Fibroblast of villous mesenchyme (primary cell): ENCODE results near the gene SMIM24. TPM values are rescaled to one million over a fixed set of nuclear protein-coding genes. Genes with fewer than 3 reads are reported as not detected.
"Not testable (repeated sequence)": the region's sequence is repeated elsewhere in the genome, so short reads cannot be mapped to it uniquely, and the experiment has no call there.

Experiments used
- DNase-seq: peaks from one replicate; pipeline ENCODE4 v3.0.0-alpha.2; 2010; ENCODE audit warnings: low read depth
- H3K4me3 ChIP-seq: 2 replicates; pipeline ENCODE4 v1.5.1; 2011; ENCODE audit warnings: low read depth, mild to moderate bottlenecking, low read length
- CTCF ChIP-seq: IDR thresholded peaks from 2 replicates; pipeline ENCODE4 v1.5.1; 2012; ENCODE audit warnings: low read depth, mild to moderate bottlenecking, low read length; ENCODE audit not compliant: insufficient read depth
- small RNA-seq: library from RNA; depleted of rRNA; stranded (forward); fragments of <200 nt; gene quantifications from one replicate; pipeline ENCODE3, GENCODE V24; 2012
- total RNA-seq: library from RNA; depleted of rRNA; stranded (reverse); fragments of >200 nt; gene quantifications from 2 replicates; pipeline ENCODE4 v1.2.3, GENCODE V29; 2012

Gene SMIM24
- total RNA-seq, 1 donor: not detected

DNA sequence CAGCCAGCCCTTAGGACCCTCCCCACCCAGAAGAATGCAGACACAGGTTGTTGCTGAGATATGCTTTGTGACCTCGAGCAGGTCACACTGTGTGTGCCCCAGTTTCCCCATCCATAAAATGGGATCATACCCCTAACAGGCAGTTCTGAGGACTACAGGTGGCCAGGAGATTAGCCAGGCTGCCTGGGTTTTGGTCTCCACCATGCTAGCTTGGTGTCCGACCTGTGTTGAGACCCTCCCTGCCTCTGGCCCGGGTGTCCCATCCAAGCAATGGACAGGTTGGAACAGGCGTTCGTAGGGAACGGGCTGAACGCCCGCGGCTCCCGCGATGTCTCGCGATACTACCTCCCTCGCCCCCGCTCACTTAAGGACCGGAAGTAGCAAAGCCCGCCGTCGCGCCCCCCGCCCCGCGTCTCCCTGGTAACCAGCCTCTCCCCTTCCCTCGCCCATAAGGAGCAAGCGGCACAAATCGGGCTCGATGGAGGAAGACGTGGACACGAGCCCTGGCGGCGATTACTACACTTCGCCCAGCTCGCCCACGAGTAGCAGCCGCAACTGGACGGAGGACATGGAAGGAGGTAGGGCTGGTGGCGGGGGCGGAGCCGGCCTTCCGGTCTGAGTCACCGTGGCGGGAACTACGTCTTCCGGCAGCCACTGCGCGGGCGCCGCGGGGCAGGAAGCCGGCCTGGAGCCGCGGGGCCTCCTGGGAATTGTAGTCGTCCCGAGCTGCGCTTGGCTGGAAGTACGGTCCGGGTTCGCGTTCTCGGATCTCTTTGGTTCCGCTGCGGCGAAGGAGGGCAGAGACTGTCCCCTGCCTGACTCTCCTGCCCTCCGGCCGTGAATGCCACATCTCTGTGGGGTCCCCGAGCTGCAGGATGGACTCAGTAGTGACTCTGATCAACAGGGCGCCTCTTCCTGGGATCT is 45.4 kb downstream of the SMIM24 start:
- no peak for TF ChIP-seq CTCF
- DNase-seq: peak; percentile 96
- peak overlapping the region; percentile 56 for H3K4me3 ChIP-seq

DNA sequence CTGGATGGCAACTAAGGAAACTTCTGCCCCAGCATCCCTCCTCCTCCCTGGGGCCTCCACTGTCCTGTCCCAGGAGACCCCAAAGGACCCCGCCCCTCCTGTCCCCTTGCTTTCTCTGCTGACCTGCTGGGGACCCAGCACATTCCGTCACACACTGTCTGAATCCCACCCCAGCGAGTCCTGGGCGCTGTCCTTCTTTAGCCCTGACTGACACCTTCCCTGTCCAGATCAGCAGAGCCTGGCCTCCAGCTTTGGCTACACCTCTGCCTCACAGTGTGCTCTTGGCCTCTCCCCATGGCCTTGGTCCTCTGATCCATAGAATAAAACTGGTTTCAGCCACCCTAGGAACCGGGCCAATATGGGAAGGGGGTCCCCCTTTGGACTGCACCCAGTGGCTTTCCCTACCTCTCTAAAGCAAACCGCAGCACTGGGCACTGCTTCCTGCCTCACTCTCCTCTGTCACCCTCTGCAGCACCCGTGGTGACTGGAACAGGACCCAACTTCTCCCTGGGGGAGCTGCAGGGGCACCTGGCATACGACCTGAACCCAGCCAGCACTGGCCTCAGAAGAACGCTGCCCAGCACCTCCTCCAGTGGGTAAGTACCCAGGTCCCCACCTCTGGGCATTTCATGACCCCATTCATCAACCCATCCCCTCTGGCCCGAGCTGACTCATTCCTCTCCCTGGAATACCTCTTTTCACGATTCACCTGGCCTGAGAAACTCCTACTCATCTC is 46.4 kb downstream of the SMIM24 start:
- no peak for DNase-seq
- H3K4me3 ChIP-seq: no peak overlapping the region
- TF ChIP-seq CTCF: no peak

DNA sequence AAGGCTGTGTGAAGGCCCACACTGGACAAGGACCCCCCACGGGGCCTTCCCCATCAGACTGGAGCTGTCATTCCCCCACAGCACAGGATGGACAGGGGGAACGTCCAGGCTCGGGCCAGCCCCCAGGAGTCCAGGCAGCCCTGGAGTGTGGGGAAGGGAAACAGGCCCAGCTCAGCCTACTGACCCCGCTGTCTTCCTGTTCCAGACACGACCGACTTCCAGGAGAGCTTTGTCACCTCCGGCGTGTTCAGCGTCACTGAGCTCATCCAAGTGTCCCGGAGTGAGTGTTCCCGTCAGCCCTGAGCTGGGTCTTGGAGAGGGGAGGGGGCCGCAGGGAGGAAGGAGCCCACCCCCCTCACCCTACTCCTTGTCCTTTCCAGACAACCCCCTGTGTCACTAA is 47.0 kb downstream of the SMIM24 start:
- TF ChIP-seq CTCF: no peak
- H3K4me3 ChIP-seq: no peak overlapping the region
- no peak for DNase-seq

GRCh38 chr19:3431760-3432397 is 48.4 kb downstream of the SMIM24 start:
- TF ChIP-seq CTCF: no peak
- H3K4me3 ChIP-seq: no peak overlapping the region
- DNase-seq: no peak

DNA sequence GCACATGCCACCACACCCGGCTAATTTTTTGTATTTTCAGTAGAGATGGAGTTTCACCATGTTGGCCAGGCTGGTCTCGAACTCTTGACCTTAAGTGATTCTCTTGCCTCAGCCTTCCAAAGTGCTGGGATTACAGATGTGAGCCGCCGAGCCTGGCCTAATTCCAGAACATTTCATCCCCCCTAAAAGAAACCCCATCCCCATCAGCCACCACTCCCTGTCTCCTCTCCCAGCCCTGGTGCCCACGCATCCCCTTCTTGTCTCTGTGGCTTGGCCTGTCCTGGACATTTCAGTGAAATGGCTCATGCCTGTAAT is 50.0 kb downstream of the SMIM24 start:
- not testable (repeated sequence) for DNase-seq

DNA sequence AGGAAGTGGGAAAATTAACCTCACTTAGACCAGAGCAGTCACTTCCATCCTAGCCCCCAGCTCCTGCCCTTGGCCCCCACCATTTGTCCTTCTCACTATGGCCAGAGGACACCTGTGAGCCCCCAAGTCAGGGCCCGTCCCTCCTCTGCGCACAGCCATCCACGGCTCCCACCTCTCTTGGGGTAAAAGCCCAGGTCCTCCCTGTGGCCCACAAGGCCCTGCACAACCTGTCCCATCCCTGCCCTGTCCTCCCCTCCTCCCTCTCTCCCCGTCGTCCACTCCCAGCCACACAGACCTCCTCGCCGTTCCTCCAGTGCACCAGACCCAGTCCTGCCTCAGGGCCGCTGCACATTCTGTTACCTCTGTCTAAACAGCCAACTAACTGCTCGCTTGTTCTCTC is 53.9 kb downstream of the SMIM24 start:
- no peak overlapping the region for H3K4me3 ChIP-seq
- TF ChIP-seq CTCF: no peak
- no peak for DNase-seq

More for the DNA sequence above, 50.0 kb downstream of the SMIM24 start:
- not testable (repeated sequence) for H3K4me3 ChIP-seq

Small RNAs within 50 kb of the gene (small RNA-seq; reads per million reads assigned to genes)
- not detected for gene RF00212

Other genes with a start within 250 kb of the SMIM24 start
- 42.7 and 56.0 TPM in 2 replicates for gene NFIC, start 113.9 kb downstream of the SMIM24 start, total RNA-seq
- not detected in 2 replicates for gene SMIM44, start 2.9 kb upstream of the SMIM24 start, total RNA-seq
- gene DOHH, start 20.1 kb upstream of the SMIM24 start, total RNA-seq: 10.4 and 11.6 TPM in 2 replicates
- gene FZR1, start 25.8 kb upstream of the SMIM24 start, total RNA-seq: 37.6 and 40.3 TPM in 2 replicates
- gene TEKTIP1, start 58.6 kb upstream of the SMIM24 start, total RNA-seq: not detected in 2 replicates
- 137 and 139 TPM in 2 replicates for gene MFSD12, start 77.1 kb upstream of the SMIM24 start, total RNA-seq
- 72.5 and 124 TPM in 2 replicates for gene HMG20B, start 92.4 kb upstream of the SMIM24 start, total RNA-seq
- gene GIPC3, start 105.0 kb upstream of the SMIM24 start, total RNA-seq: 0.32 and 0.43 TPM in 2 replicates
- 4.3 and 4.8 TPM in 2 replicates for gene TBXA2R, start 126.3 kb upstream of the SMIM24 start, total RNA-seq
- 17.7 and 24.8 TPM in 2 replicates for gene CACTIN, start 146.3 kb upstream of the SMIM24 start, total RNA-seq
- gene PIP5K1C, start 219.9 kb upstream of the SMIM24 start, total RNA-seq: 40.6 and 46.2 TPM in 2 replicates
- not detected in 2 replicates for gene TJP3, start 227.9 kb upstream of the SMIM24 start, total RNA-seq